Peyer's patch (tissue), 4 donors: ENCODE data around the gene DGCR6L. TPM values are rescaled to one million over a fixed set of nuclear protein-coding genes. Genes with fewer than 3 reads are reported as not detected.

ENCODE experiments used
- DNase-seq, 3 donors: peaks; one replicate each; pipeline ENCODE4 v3.0.0-alpha.2; 2017 to 2019
- H3K27ac ChIP-seq, 4 donors: fragments of 200-600 bp; sonication (generic); one replicate each; pipeline ENCODE4 v1.5.1; 2016 to 2019
- H3K27me3 ChIP-seq, 2 donors: fragments of 200-600 bp; sonication (generic); one replicate each; pipeline ENCODE4 v1.5.1; 2019
- H3K36me3 ChIP-seq, 3 donors: fragments of 200-600 bp; sonication (generic); one replicate each; pipeline ENCODE4 v1.5.1; 2016 to 2019
- H3K4me1 ChIP-seq, 4 donors: fragments of 200-600 bp; sonication (generic); one replicate each; pipeline ENCODE4 v1.5.1; 2016 to 2019
- H3K4me3 ChIP-seq, 4 donors: fragments of 200-600 bp; sonication (generic); 1 replicate in 3 of 4; 2 replicates in 1 of 4; pipeline ENCODE4 v1.5.1; 2016 to 2019; ENCODE audit warnings: mild to moderate bottlenecking in 1 of 4
- H3K9me3 ChIP-seq, 4 donors: fragments of 200-600 bp; sonication (generic); one replicate each; pipeline ENCODE4 v1.5.1; 2016 to 2019; ENCODE audit warnings: mild to moderate bottlenecking in 1 of 4
- POLR2A ChIP-seq, 2 donors: fragments of 450-650 bp; IDR thresholded peaks; one replicate each; pipeline ENCODE4 v1.5.1; 2017; ENCODE audit warnings: antibody characterized with exemption in 2 of 2, mild to moderate bottlenecking in 2 of 2, moderate library complexity in 2 of 2
- total RNA-seq, 4 donors: library from RNA; depleted of rRNA; stranded (reverse); fragments of >200 nt; gene quantifications; one replicate each; pipeline ENCODE4 v1.1.0, GENCODE V29; 2016
- TF ChIP-seq, protein P1 (sequence below), 6 experiments: fragments of 450-650 bp in 4 of 6; fragments of 200-600 bp in 2 of 6; sonication (generic) in 1 of 6; IDR thresholded peaks; one replicate each; pipeline ENCODE4 v1.5.1; 2017 to 2019; ENCODE audit warnings: antibody characterized with exemption in 6 of 6, mild to moderate bottlenecking in 3 of 6, moderate library complexity in 1 of 6

DGCR6L gene
- total RNA-seq, 4 donors from 2014 or later: 21.3 to 38.9 (median 31.9) TPM

DNA sequence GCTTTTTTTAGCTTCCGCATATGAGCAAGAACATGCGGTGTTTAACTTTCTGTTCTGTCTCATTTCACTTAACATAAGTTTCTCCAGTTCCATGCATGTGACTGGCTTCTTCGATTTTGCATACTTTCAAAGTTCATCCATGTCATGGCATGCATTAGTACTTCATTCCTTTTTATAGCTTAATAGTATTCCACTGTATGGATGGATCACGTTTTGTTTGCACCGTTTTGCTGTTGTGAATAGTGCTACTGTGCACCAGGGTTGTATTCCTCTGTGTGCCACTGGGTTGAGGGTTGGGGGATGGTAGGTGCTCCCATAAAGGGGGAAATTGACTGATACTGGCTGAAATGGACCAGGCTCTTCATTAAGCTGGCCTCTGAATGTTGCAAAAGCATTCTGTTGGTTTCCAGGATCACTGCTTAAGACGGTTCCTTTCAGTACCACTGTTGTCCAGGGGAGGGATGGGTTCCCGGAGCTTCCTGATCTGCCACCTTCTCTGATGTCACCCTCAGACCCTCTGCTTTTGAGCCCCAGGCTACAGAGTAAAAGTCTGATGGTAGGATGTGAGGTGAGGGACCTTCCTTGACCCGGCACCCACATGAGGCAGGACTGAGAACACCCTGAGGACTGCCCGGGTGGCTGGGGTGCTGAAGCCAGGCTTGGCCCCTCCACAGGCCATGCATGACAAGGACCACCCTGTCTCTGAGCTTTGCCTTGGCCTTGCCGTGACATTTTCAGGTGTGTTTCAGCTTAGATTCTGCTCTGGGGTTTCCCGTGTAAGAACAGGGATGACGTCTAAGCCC, 24.4 kb downstream of the DGCR6L start:
- no peak for DNase-seq
- Histone ChIP-seq H3K36me3 (no peaks in the 10 kb centered on the region), H3K27me3 (no peaks in the 10 kb centered on the region), H3K4me1 (peaks cover 0 to 21% (median 2%) of the 10 kb centered on the region in 4 donors), H3K27ac (no peak overlapping the region), H3K9me3 (no peaks in the 10 kb centered on the region), H3K4me3 (no peak overlapping the region)
- TF ChIP-seq, protein P1, sequence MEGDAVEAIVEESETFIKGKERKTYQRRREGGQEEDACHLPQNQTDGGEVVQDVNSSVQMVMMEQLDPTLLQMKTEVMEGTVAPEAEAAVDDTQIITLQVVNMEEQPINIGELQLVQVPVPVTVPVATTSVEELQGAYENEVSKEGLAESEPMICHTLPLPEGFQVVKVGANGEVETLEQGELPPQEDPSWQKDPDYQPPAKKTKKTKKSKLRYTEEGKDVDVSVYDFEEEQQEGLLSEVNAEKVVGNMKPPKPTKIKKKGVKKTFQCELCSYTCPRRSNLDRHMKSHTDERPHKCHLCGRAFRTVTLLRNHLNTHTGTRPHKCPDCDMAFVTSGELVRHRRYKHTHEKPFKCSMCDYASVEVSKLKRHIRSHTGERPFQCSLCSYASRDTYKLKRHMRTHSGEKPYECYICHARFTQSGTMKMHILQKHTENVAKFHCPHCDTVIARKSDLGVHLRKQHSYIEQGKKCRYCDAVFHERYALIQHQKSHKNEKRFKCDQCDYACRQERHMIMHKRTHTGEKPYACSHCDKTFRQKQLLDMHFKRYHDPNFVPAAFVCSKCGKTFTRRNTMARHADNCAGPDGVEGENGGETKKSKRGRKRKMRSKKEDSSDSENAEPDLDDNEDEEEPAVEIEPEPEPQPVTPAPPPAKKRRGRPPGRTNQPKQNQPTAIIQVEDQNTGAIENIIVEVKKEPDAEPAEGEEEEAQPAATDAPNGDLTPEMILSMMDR (IDR thresholded peaks at IDR 0.05): no peak
- TF ChIP-seq POLR2A (IDR thresholded peaks at IDR 0.05): no peak

DNA sequence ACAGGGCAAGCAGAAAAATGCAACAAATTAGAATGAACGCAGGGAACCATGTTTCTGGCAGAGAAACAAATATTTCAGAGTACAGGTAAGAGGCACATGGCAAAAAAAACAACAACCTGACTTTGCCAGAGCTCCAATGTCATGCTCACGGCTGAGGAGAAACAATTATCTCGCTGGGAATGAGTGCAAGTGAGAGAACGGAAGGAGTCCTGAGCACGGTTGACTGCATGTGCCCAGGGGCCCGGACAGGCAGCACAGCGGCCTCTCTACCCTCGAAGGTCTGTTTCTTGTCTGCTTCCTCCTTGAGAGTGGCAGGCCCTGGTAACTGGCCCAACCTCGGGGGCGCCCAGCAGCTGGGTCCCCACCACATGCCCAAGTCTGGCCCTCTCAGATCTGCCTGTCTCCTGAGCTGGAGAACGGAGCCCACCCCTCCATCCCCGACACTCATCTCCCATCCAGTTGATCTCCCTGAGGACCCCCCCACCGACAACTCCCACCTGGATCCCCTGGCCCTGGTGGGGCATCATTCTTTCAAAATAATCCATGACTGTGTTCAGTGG, 27.1 kb downstream of the DGCR6L start:
- Histone ChIP-seq H3K27me3 (no peaks in the 10 kb centered on the region), H3K9me3 (no peaks in the 10 kb centered on the region), H3K27ac (no peak overlapping the region), H3K36me3 (no peaks in the 10 kb centered on the region), H3K4me3 (no peak overlapping the region), H3K4me1 (no peaks in the 10 kb centered on the region)
- no peak for TF ChIP-seq POLR2A (IDR thresholded peaks at IDR 0.05)
- TF ChIP-seq, protein P1 (IDR thresholded peaks at IDR 0.05): no peak
- DNase-seq: no peak

DNA sequence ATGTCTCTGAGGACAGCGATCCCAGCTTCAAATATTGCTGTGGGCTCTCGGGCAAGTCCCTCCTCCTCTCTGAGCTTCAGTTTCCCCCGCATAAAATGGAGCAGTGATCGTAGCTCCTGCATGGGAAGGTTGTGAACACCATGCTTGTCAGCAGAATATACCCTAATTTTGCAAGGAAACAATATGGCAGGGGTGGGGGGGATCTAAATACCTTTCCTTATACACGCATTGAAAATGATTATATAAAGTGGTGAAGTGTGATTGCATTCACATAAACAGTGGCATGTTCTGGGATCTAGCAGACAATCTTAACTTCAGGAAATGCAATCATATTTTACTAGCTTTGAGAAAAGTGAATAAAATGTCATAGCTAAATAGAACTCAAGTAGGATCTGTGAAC, 27.8 kb downstream of the DGCR6L start:
- H3K36me3 ChIP-seq: no peaks in the 10 kb centered on the region
- TF ChIP-seq, protein P1 (IDR thresholded peaks at IDR 0.05): no peak
- TF ChIP-seq POLR2A (IDR thresholded peaks at IDR 0.05): no peak
- H3K9me3 ChIP-seq: no peaks in the 10 kb centered on the region
- no peak for DNase-seq
- no peaks in the 10 kb centered on the region for H3K4me1 ChIP-seq
- no peak overlapping the region for H3K4me3 ChIP-seq
- no peaks in the 10 kb centered on the region for H3K27me3 ChIP-seq
- no peak overlapping the region for H3K27ac ChIP-seq

DNA sequence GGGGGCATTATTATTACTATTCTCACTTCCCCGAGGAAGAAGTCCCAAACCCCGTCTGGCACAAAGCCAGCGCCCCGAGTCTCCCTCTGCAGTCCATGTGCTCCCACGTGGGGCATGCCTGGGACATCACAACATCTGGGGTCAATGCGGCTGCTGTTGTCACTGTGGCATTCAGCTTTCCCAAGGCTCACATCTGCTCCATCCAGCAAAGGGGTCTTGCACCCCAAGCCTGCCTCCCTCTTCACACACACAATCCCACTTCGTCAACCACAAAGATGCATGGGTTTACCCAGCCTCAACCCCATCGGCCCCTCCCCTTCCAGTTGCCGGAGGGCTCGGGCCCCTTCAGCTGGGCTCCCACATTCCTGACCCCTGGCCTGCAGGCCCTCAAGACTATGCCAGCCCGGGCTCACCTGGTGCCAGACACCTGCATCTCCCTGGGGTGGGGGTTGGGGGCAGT, 28.2 kb downstream of the DGCR6L start:
- Histone ChIP-seq H3K4me1 (no peaks in the 10 kb centered on the region), H3K9me3 (no peaks in the 10 kb centered on the region), H3K4me3 (no peak overlapping the region), H3K36me3 (no peaks in the 10 kb centered on the region), H3K27me3 (no peaks in the 10 kb centered on the region), H3K27ac (no peak overlapping the region)
- no peak for DNase-seq
- no peak for TF ChIP-seq POLR2A (IDR thresholded peaks at IDR 0.05)
- TF ChIP-seq, protein P1 (IDR thresholded peaks at IDR 0.05): no peak

DNA sequence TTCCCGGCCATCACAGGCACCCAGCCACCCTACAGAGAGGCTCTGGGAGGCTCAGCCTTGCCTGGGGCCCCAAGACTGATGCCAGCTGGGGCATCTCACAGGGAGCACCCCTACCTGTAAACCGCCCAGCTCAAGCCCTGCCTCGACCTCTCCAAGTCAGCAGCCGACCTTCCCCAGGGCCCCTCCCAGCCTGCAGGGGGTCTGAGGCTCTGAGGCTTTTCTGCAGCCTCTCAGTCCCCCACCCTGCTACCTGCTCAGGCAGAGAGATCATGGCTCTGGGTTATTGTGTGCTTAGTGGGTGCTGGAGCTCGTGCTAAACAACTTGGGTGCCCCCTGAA, 28.6 kb downstream of the DGCR6L start:
- no peak for TF ChIP-seq POLR2A (IDR thresholded peaks at IDR 0.05)
- TF ChIP-seq, protein P1 (IDR thresholded peaks at IDR 0.05): no peak
- no peak for DNase-seq

More for the DNA sequence above, 28.6 kb downstream of the DGCR6L start:
- no peak overlapping the region for H3K4me3 ChIP-seq
- H3K9me3 ChIP-seq: no peaks in the 10 kb centered on the region
- H3K27ac ChIP-seq: no peak overlapping the region
- H3K36me3 ChIP-seq: no peaks in the 10 kb centered on the region
- no peaks in the 10 kb centered on the region for H3K4me1 ChIP-seq
- no peaks in the 10 kb centered on the region for H3K27me3 ChIP-seq
